Activated CD4-positive, alpha-beta T cell treated with anti-CD3 and anti-CD28 coated beads for 24 hours (primary cell): Measurements from ENCODE around the gene OPCML.

Experiments
- DNase-seq, 2 donors: peaks; one replicate each; pipeline ENCODE4 v3.0.0-alpha.2; 2020; ENCODE audit warnings: low read depth in 2 of 2

OPCML gene

GRCh38 chr11:133531971-133532651 lies at the start of gene OPCML:
OPCML (minus strand) TSS chr11:133532501.
- no peak for DNase-seq

- no peak for DNase-seq
These were observed 48.8 kb upstream of the OPCML start for GRCh38 chr11:133581091-133581490.

GRCh38 chr11:133579165-133580031 lies 47.1 kb upstream of the OPCML start:
- no peak for DNase-seq

GRCh38 chr11:133577403-133577802 lies 45.1 kb upstream of the OPCML start:
- no peak for DNase-seq

- DNase-seq, result no peak
These were observed 44.0 kb upstream of the OPCML start for GRCh38 chr11:133576351-133576750.

GRCh38 chr11:133573081-133573480 lies 40.8 kb upstream of the OPCML start:
- no peak for DNase-seq

GRCh38 chr11:133570376-133570775 lies 38.1 kb upstream of the OPCML start:
- no peak for DNase-seq

GRCh38 chr11:133563505-133564025 lies 31.3 kb upstream of the OPCML start:
- no peak for DNase-seq

GRCh38 chr11:133560472-133560855 lies 28.2 kb upstream of the OPCML start:
- no peak for DNase-seq

- DNase-seq, result no peak
These were observed 27.7 kb upstream of the OPCML start for GRCh38 chr11:133559833-133560471.

- no peak for DNase-seq
These were observed 27.1 kb upstream of the OPCML start for GRCh38 chr11:133559382-133559781.

- DNase-seq, result no peak
These were observed 22.7 kb upstream of the OPCML start for GRCh38 chr11:133555034-133555433.

- DNase-seq, result no peak
These were observed 21.8 kb upstream of the OPCML start for GRCh38 chr11:133553885-133554740.

- no peak for DNase-seq
These were observed 20.6 kb upstream of the OPCML start for GRCh38 chr11:133552938-133553337.

GRCh38 chr11:133551064-133551463 lies 18.8 kb upstream of the OPCML start:
- no peak for DNase-seq

GRCh38 chr11:133549826-133550225 lies 17.5 kb upstream of the OPCML start:
- DNase-seq, result no peak

GRCh38 chr11:133548641-133549040 lies 16.3 kb upstream of the OPCML start:
- DNase-seq, result no peak

- no peak for DNase-seq
These were observed 15.7 kb upstream of the OPCML start for GRCh38 chr11:133547808-133548494.

GRCh38 chr11:133545199-133545803 lies 13.0 kb upstream of the OPCML start:
- DNase-seq, result no peak

GRCh38 chr11:133541720-133542095 lies 9.4 kb upstream of the OPCML start:
- DNase-seq, result no peak
